ENCODE data around the gene TMEM117.

- TF ChIP-seq CTCF (IDR thresholded peaks at IDR 0.05) (no peak), POLR2A (IDR thresholded peaks at IDR 0.05) (no peak)
These were observed 498.5 kb downstream of the TMEM117 start for GRCh38 chr12:44334347-44334746.

Data from stomach (tissue), 4 donors.